Measurements from ENCODE around the gene CUX1.

Gene CUX1

DNA sequence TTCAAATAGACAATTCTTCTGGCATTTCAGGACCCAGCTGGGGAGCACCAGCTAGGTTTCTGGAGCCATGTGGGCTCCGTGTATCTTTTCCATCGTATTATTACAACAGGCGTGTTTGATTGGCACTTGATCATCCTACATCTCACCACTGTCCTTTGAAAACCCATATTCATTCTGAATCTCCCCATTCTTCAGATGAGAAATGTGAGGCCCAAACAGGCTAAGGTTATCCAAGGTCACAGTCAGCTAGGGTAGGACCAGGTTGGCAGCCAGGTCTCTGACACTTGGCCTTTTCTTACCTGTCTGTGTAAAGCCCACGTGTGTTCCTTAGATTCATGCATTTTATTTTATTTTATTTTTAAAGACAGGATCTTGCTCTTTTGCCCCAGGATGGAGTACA, 366.9 kb downstream of the CUX1 start:
- no peak for DNase-seq (ENCODE audit: low read depth in 3 of 3)

DNA sequence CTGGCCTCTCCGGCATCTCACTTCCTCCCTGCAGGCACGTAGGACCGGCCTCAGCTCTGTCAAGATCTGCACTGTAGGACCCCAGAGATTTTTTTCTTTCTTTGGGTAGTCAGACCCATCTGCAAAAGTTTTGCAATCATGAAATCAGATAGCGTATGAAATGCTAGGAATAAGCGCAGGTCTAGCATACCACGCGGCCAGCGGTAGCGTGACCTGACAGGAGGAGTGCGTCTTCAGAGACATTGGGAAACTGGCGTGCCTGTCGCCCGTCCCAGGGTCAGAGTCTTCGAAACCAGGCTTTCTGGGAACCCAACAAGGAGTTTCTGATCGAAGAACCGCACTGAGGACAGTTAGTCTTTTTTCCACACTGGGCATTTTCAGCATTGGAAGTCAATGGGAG, 368.4 kb downstream of the CUX1 start:
- DNase-seq (ENCODE audit: low read depth in 3 of 3) = no peak

DNA sequence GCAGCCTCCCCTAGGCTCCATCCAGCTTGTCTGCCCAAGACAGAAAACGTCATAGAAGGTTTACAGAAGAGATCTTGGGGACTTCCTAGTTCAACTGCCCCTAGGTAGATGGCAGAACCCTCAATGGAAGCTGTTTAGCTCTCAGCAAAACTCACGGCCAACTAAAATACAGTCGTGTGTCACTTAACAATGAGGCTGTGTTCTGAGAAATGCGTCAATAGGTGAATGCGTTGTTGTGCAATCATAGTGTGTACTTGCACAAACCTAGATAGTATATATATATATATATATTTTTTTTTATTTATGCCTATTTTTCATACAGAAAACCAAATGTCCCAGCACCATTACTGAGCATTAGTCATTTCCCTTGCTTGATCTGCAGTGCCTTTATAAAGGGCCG, 368.9 kb downstream of the CUX1 start:
- no peak for DNase-seq (ENCODE audit: low read depth in 3 of 3)

DNA sequence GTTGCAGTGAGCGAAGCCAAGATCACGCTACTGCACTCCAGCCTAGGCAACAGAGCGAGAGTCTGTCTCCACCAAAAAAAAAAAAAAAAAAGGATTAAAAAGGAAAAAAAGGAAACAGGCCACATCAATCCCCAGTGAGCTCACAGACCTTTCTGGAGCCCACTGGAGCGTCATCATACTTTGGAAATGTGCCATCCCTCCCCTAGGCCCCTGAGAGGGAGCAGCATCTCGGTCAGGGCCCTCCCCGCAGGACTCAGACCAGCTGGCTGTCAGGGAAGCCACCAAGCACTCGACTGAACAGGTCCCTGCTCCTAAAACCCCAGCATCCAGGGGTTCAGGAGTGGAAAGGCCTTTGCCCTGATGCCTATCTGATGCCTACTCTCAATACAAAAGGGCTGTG, 371.3 kb downstream of the CUX1 start:
- no peak for DNase-seq (ENCODE audit: low read depth in 3 of 3)

DNA sequence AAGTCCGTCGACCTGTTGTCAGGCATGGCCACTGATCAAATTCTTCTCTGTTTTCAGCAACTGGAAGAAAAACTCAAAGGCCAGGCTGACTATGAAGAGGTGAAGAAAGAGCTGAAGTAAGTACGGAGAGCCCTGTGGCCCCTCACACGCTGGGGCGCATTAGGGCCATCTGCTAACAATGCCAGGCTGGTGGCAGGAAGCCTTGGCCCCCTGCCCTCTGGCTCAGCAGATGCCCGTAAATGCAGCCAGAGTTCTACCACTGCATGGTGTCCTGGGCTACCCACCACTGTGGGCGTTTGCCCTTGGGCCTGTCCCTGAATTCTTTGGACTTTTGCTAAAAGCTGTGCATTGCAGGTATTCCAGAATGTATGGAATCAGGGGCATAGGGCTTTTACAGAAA, 372.3 kb downstream of the CUX1 start:
- no peak for DNase-seq (ENCODE audit: low read depth in 3 of 3)

DNA sequence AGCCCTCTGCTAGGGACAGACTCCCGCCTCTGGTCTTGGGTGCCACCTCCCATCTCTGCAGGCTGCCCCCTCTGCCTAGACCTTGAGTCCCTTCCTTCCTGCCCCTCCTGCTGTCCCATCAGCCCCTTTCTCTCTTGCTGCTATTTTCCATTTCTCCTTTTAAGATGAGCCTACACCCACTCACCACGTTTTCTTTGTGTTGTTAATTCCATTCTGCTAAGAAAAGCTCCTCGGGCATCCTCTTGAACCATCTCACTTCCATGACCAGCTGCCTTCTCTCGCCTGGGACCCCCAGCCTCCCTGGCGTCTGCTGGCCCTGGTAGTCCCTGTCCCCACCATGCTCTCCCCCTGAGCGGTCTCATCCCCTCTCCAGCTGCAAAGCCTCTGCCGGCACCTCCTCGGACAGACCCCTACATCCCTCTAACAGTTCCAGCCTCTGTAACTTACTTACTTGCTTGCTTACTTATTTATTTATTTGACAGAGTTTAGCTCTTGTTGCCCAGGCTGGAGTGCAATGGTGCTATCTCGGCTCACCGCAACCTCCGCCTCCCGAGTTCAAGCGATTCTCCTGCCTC, 373.4 kb downstream of the CUX1 start:
- no peak for DNase-seq (ENCODE audit: low read depth in 3 of 3)

DNA sequence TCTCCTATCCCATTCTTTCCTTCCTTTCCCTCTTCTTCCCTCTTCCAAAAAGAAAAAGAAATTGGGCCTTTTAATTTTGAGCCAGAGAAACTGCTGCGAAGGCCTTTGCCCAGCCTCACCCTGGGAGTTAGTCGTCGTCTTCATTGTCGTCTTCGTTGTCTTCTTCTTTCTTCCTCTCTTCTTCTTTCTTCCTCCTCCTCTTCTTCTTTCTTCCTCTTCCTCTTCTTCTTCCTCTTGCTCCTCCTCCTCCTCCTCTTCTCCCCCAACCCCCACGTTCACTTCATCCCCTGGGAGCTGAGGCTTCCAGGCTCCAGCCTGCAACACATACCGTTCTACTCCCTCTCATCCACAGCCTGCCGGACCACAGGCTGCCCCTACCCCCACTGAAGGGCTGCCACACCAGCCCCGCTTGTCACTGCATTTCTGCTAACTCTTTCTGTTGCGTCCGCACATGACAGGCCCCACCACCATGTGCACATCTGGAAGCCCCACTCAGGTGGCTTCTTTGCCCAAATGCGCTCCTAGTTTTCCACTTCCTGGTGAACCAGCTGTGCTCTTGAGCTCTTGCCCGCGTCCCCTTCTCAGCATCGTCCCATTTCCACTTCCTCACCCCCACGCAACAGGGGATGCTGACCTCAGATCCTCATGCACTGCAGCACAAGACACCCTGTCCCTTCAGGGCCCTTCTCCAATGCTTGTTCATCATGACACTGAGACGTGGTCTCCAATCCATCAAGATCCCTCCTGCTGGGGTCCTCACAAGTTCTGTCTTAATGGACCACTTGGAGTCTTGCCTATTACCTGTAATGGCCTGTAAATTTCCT, 374.3 kb downstream of the CUX1 start:
- no peak for DNase-seq (ENCODE audit: low read depth in 3 of 3)

DNA sequence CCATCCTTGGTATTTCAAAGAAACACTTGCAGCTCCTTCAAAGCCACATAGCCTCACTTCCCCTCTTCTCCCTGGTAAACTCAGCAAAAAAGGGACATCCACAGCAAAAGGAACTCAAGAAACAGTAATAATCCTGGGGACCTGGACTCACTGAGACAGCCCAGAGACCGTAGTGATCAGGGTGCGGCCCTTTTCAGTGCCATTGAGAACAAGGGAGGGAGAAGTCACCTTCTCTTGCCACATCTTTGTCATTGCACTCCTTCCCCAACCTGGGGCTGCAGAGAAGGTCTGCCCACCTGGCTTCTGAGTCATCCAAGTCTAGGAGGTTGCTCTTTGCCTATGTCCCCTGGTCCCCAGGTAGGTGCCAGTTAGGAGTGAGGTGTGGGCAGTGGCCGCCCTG, 375.4 kb downstream of the CUX1 start:
- DNase-seq (ENCODE audit: low read depth in 3 of 3) = no peak

DNA sequence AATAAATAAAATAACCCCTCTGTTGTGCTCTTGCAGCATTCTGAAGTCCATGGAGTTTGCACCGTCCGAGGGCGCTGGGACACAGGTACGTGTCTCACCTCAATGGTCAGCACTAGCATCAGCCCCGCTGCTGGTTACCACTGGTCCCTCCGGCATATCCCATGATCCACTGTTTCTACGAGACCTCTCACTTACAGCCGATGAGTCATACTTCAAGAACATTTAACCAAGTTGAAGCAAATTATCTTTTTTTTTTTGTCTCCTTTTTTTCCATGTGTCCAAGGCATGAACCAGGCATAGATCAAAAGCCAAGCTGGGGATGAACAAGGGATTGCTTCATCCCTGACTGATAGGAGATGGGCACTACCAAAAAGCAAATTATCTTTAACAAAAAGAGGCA, 376.4 kb downstream of the CUX1 start:
- no peak for DNase-seq (ENCODE audit: low read depth in 3 of 3)

DNA sequence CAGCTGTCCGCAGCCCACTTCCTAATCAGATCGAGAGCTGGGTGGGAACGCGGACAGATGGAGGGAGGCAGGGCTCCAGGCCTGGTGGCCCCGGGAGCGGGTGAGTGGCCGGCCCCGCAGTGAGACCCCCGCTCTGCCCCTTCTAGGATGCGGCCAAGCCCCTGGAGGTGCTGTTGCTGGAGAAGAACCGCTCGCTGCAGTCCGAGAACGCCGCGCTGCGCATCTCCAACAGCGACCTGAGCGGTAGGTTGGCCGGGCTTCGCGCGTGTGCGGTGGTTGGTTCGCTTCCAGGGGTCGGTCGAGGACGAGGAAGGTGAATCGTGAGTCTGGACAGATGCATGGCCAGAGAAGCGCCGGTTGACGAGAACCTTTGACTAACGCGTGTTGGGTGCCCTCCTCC, 377.9 kb downstream of the CUX1 start:
- DNase-seq (ENCODE audit: low read depth in 3 of 3) = no peak

DNA sequence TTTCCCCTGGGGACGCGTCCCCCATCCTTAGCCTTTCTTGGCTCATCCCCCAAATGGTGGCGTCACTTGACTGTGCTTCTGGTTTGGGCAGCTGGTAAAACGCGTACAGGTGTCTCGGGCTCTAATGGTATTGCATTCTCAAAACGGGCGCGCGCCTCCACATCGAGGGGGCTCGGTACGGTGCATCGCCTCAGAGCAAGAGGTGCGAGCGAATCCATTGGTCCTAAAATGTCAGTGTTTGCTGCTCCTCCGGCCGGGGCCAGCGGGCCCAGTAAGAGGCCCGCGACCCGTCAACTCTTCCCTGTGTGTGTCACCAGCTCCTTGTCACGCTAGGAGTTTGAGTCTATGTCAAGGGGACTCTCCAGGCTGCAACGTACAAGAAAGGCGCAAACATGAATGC, 378.6 kb downstream of the CUX1 start:
- DNase-seq (ENCODE audit: low read depth in 3 of 3) = no peak

DNA sequence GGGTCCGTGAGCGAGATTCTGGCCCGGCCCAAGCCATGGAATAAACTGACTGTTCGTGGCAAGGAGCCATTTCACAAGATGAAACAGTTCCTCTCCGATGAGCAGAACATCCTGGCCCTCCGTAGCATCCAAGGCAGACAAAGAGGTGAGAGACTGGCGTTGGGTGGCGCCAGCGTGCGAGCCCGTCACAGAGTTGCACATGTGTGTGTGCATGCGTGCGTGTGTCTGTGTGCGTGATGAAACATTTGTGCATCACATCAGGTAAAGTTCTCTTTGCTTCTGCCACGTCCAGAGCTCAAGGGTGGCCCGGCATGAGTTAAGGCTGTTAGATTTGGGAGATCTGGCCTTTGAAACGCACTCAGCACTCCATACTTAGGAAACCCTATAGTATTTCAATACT, 379.7 kb downstream of the CUX1 start:
- DNase-seq (ENCODE audit: low read depth in 3 of 3) = no peak

DNA sequence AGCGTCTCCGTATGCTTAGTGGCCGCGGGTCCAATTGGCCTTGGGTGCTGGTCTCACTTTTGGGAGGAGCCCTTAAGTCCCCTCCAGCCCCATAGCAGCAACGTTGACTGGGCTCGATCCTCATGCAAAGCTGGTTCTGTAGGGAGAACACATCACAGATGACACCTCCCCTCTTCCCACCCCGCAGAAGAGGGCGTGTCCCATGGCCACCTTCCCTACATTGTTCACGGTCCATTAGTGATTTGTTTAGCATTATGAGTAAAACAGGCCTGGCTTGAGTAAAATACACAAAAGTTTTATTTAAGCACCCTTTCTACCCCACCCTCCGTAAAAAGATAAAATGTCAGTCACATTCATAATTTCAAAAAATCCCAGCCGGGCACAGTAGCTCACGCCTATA, 380.2 kb downstream of the CUX1 start:
- DNase-seq (ENCODE audit: low read depth in 3 of 3) = no peak

DNA sequence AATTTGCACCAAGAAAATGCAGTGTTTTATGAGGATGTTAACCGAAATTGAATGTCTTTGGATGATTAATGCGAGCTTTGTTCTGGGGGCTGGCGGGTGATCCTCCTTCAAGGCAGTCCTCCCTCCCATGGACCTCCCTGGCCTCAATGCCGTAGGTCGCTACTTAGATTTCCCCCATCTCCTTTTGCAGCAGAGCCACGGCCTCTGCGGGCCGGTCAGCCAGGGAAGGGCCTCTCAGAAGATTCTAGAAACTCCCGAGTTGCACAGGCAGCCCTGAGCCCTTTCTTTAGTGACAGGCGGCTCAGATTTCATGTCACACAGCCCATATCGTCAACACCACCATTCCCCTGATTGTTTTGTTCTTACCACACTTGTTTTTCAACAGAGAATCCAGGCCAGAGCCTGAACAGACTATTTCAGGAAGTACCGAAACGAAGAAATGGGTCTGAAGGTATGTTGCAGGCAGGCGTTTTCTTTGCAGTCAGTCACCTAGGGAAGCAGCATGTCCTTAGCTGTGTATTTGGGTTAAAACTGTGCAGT, 381.1 kb downstream of the CUX1 start:
- no peak for DNase-seq (ENCODE audit: low read depth in 3 of 3)

DNA sequence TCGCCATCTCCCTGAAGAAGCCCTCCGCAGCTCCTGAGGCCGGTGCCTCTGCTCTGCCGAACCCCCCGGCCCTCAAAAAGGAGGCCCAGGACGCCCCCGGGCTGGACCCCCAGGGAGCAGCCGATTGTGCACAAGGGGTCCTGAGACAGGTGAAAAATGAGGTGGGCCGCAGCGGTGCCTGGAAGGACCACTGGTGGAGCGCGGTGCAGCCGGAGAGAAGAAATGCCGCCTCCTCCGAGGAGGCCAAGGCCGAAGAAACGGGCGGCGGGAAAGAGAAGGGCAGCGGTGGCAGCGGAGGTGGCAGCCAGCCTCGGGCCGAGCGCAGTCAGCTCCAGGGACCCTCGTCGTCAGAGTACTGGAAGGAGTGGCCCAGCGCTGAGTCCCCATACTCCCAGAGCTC, 384.1 kb downstream of the CUX1 start:
- no peak for DNase-seq (ENCODE audit: low read depth in 3 of 3)

DNA sequence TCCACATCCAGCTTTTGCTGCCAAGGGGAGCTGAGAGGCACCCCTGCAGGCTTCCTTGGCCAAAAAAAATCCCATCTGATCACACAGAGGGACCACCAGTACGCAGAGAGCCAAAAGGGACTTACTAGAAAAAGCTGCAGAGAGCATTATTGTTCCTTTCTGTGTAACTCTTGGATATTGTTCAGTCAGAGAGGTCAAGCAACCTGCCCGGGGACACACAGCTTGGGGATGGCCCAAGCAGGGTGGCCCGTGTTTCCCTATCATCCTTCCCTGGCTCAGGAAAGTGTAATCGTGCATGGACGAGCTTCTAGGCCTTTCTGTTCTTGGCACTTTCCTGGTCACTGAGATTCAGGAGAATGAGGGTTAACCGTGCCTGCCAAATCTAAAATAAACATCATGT, 385.1 kb downstream of the CUX1 start:
- no peak for DNase-seq (ENCODE audit: low read depth in 3 of 3)

DNA sequence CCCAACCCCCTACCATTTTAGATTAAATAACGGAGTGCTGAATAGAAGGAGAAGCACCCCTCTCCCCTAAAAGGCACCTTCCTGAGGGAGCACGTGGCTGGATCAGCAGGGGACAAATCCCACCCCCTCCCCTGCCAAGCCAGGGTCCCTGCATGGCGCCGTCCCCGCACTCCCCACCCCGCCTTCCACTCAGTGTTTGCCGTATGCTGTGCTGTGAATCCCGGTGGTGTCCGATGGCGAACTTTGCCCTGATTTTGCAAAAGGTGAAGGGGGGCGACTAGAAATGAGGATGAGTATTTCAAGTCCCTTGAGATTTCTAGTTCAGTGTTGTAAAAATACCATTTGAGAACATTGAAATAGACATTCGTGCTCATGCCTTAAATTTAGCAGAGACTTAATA, 385.8 kb downstream of the CUX1 start:
- DNase-seq (ENCODE audit: low read depth in 3 of 3) = no peak

DNA sequence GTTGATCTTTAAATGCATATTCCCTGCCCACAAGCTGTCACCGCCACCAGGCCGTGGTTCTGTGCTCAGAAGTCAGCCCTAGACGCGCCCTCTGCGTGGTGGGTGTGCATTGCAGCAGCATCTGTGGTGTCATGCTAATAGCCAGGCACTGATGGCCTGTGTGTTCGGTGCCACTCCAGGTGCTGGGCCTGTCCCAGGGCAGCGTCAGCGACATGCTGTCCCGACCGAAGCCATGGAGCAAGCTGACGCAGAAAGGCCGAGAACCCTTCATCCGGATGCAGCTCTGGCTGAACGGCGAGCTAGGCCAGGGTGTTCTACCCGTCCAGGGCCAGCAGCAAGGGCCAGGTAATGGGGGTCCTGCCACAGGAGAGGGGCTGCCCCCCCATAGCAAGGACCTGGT, 386.8 kb downstream of the CUX1 start:
- no peak for DNase-seq (ENCODE audit: low read depth in 3 of 3)

DNA sequence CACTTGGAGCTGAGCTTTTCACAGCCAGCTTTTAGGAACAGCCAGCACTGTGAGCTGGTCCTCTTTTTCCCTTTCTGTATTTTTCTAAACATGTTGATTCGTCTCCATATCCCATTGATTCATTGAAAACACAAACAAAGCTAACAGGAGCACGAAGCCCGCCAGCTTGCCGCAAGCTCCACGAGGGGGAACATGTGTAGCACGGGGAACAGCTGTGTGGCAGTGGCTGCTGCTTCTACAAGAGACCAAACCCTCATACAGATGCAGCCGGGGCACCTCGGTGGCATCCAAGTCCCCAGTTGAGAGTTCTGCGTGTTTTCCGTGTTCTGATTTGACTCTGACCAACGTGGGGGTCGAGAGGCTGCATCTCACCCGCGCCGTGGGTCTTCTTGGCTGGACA, 388.5 kb downstream of the CUX1 start:
- no peak for DNase-seq (ENCODE audit: low read depth in 3 of 3)

DNA sequence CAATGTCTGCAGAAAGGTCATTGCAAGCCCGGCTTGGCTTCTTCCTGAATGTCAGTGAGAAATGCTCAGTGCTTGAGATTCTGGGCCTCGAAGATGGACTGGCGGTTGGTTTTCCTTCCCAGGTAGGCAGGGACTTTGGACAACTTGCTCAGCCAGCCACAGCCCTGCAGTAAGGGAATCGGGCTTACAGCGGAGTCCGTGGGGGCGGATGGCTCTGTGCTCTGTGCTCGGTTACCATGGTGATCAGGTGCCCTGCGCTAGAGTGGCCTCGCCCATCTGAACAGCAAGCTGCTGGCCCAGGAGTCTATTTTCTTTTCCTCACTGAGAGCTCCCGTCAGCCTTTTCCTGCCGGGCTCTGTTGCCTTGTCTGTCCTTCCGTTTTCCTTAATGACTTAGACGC, 391.4 kb downstream of the CUX1 start:
- DNase-seq (ENCODE audit: low read depth in 3 of 3) = no peak

DNA sequence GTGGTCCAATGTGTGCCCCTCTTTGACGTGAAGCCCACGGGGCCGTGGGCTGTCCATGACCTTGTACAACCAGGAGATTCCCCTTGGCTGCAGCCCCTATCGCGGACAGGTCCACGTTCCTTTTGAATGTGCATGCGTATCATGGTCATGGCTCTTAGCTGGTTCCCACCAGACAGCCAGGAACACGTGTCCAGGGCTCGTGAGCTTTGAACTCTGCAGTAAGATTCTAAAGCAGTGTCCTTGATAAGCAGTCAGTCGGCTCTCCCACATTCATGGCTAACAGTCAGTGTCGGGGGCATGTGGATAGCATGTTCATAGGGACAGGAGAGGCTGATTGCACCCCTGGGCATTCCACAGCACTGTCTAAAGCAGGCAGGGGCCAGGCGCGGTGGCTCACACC, 393.4 kb downstream of the CUX1 start:
- no peak for DNase-seq (ENCODE audit: low read depth in 3 of 3)

DNA sequence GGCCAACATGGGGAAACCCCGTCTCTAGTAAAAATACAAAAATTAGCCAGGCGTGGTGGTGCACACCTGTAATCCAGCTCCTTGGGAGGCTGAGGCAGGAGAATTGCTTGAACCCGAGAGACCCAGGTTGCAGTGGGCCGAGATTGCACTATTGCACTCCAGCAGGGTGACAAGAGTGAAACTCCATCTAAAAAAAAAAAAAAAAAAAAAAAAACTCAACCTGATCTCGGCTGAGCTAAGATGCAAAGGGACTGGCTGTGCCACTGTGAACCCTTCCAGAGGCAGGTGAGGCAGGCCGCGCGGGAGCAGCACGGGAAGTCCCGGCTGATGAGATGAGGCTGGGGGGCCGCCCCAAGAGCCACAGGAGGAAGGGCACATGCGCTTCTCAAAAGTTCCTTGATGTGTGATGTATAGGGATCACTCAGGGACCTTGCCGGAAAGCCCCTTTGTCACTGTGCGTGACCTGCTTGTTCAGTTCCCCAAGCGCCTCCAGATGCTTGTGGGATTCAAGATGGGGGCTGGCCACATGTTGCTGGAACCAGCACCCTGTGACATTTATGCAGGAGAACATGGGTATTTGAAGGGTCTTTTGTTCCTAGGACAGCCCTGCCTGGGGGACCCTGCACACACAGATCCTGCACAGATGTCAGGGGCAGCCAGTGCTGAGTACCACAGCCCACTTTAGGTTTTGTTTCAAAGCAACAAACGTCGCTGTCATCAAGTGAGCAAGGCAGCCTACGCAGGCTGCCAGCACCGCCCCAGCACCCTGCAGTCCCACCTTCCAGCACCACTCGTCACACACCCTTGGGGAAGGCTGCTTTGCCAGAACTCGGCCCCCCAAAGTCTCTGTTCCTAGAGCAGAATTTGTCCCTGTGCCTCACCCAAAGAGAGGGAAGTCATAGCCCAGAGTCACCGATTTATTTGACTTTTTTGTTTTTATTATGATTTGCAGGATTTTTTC, 394.4 kb downstream of the CUX1 start:
- DNase-seq (ENCODE audit: low read depth in 3 of 3) = no peak

Data from stimulated activated CD4-positive, alpha-beta T cell treated with anti-CD3 and anti-CD28 coated beads, TNF-alpha, amount 100 ng/mL, for 48 hours (primary cell).